Kidney (tissue), 14 donors: Measurements from ENCODE around the gene CCDC50. TPM values are rescaled to one million over a fixed set of nuclear protein-coding genes. Genes with fewer than 3 reads are reported as not detected.

Source experiments
- DNase-seq, 5 donors: peaks; one replicate each; pipeline ENCODE4 v3.0.0-alpha.2; 2013 to 2020
- FAIRE-seq: peaks from 2 replicates; lab custom pipeline; 2012; peaks lifted over from hg19 to GRCh38; lab: Jason Lieb, UNC
- H3K27ac ChIP-seq, 2 donors: one replicate each; pipeline ENCODE4 v1.7.0; 2013; ENCODE audit warnings: low read depth in 2 of 2, low read length in 2 of 2, inconsistent platforms in 1 of 2
- H3K27me3 ChIP-seq: one replicate; pipeline ENCODE4 v1.7.1; 2013; ENCODE audit warnings: low read length, inconsistent platforms; ENCODE audit not compliant: control insufficient read depth, insufficient read depth
- H3K36me3 ChIP-seq, 3 donors: one replicate each; pipeline versions ENCODE4 v1.7.0 to v1.7.1; 2013; ENCODE audit warnings: low read length in 3 of 3, control low read depth in 1 of 3, inconsistent platforms in 1 of 3; ENCODE audit not compliant: insufficient read depth in 3 of 3, control insufficient read depth in 2 of 3
- H3K4me1 ChIP-seq, 3 donors: one replicate each; pipeline versions ENCODE4 v1.7.0 to v1.7.1; 2013; ENCODE audit warnings: low read length in 3 of 3, inconsistent platforms in 1 of 3, low read depth in 1 of 3; ENCODE audit not compliant: control insufficient read depth in 2 of 3, insufficient read depth in 2 of 3
- H3K4me3 ChIP-seq, 3 donors: one replicate each; pipeline versions ENCODE4 v1.7.0 to v1.8.1; 2013; ENCODE audit warnings: low read length in 3 of 3, control low read depth in 1 of 3, inconsistent platforms in 1 of 3
- H3K9ac ChIP-seq, 3 donors: one replicate each; pipeline versions ENCODE4 v1.7.0 to v1.7.1; 2013; ENCODE audit warnings: low read length in 3 of 3, control low read depth in 1 of 3, inconsistent platforms in 1 of 3
- H3K9me3 ChIP-seq, 3 donors: one replicate each; pipeline versions ENCODE4 v1.7.0 to v1.7.1; 2013; ENCODE audit warnings: low read length in 3 of 3, control low read depth in 1 of 3, inconsistent platforms in 1 of 3; ENCODE audit not compliant: control insufficient read depth in 2 of 3, insufficient read depth in 1 of 3
- intact Hi-C: fragments of 100-400 bp; cut with DNase I; formaldehyde crosslinking; loops from one replicate; pipeline ENCODE4 v1.11.1; 2022
- polyA plus RNA-seq: library from polyadenylated mRNA; stranded (reverse); fragments of 350-450 nt; fragmentation: Illumina TruSeq; extraction: RNeasy Lipid Tissue Mini Kit (QIAGEN cat#74804); gene quantifications from one replicate; pipeline ENCODE4 v1.2.3, GENCODE V29; 2014; ENCODE audit warnings: low read depth, low replicate concordance; ENCODE audit not compliant: insufficient read depth
- total RNA-seq: library from RNA; stranded (reverse); fragmentation: NEBNext Ultra II Directional; extraction: Animal tissue kit (Norgen Biotek cat#: 25700); gene quantifications from one replicate; pipeline ENCODE4 v1.2.1, GENCODE V29; 2021
- TF ChIP-seq, protein P1 (sequence below): IDR thresholded peaks from 3 replicates; pipeline ENCODE4 v1.5.1; 2012; ENCODE audit warnings: mild to moderate bottlenecking, moderate library complexity, borderline replicate concordance; ENCODE audit not compliant: insufficient read depth; ENCODE audit errors: extremely low read depth
- donor health status: control.
- donor health status: control.
- donor health status: control.
- donor health status: control.
- donor health status: control.
- donor health status: DM: yes; HTN: yes; CAD: no.
- donor health status: Normal renal cell carcinoma (clear cell type).

Gene CCDC50
- total and polyA plus RNA-seq, 2 donors from 2014 or later = 34.7 to 105 TPM

DNA sequence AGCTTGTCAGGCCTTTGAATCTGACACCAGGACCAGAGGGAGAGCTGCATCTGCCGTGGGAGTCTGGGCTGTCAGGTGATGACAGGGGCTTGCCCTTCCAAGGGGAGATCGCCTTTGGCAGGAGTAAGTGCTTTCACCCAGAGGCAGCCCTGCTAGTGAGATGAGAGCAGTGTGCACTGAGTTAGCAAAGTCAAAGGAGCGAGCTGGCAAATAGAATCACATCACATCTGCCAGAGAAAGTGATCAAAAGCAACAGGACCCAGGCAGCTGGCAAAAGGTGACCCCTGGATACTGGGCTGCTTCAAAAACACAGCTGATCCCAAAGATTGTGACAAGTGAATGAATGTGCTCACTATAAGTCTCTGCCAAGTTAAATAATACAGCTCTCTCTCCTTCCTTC lies 95.7 kb downstream of the CCDC50 start:
- DNase-seq (peak in 3 of 5 donors; percentile 27 to 38 (median 32)), FAIRE-seq (no peak)
- Histone ChIP-seq H3K4me3 (no peak overlapping the region), H3K36me3 (no peaks in the 10 kb centered on the region), H3K27ac (no peak overlapping the region), H3K9ac (no peak overlapping the region), H3K4me1 (no peaks in the 10 kb centered on the region), H3K27me3 (no peaks in the 10 kb centered on the region), H3K9me3 (peaks cover 0 to 4% (median 0%) of the 10 kb centered on the region in 3 donors)
- TF ChIP-seq, protein P1, sequence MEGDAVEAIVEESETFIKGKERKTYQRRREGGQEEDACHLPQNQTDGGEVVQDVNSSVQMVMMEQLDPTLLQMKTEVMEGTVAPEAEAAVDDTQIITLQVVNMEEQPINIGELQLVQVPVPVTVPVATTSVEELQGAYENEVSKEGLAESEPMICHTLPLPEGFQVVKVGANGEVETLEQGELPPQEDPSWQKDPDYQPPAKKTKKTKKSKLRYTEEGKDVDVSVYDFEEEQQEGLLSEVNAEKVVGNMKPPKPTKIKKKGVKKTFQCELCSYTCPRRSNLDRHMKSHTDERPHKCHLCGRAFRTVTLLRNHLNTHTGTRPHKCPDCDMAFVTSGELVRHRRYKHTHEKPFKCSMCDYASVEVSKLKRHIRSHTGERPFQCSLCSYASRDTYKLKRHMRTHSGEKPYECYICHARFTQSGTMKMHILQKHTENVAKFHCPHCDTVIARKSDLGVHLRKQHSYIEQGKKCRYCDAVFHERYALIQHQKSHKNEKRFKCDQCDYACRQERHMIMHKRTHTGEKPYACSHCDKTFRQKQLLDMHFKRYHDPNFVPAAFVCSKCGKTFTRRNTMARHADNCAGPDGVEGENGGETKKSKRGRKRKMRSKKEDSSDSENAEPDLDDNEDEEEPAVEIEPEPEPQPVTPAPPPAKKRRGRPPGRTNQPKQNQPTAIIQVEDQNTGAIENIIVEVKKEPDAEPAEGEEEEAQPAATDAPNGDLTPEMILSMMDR = no peak
- intact Hi-C loops = no loop called here

DNA sequence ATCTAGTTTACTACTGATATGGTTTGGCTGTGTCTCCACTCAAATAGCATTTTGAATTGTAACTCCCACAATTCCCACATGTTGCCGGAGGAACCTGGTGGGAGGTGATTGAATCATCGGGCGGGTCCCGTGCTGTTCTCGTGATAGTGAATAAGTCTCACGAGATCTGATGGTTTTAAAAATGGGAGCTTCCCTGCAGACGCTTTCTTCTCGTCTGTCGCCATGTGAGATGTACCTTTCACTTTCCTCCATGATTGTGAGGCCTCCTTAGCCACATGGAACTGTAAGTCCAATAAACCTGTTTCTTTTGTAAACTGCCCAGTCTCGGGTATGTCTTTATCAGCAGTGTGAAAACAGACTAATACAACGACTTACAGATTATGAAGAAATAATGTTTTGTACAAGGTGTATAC lies 96.1 kb downstream of the CCDC50 start:
- Histone ChIP-seq H3K4me1 (no peaks in the 10 kb centered on the region), H3K9ac (no peak overlapping the region), H3K4me3 (no peak overlapping the region), H3K27me3 (no peaks in the 10 kb centered on the region), H3K27ac (no peak overlapping the region), H3K36me3 (no peaks in the 10 kb centered on the region), H3K9me3 (peaks cover 0 to 4% (median 0%) of the 10 kb centered on the region in 3 donors)
- intact Hi-C loops = no loop called here
- DNase-seq (no peak), FAIRE-seq (no peak)
- TF ChIP-seq, protein P1 = no peak

DNA sequence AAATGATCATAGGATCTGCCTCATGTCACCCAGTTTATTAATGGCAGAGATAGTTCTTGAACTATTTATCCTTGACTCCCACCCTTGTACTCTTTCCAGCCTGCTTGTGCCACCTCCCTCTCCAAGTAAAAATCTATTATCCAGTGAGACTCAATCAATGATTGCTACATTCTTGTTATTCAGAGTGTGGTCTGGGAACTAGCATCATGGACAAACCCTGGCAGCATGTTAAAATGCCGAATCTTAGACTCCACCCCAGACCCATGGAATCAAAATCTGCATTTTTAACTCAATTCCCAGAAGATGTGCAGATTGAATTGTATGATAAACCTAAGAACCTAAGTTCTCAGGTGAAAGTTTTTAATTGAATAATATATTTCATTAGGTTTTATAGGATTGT lies 97.1 kb downstream of the CCDC50 start:
- H3K27ac ChIP-seq = no peak overlapping the region
- H3K4me3 ChIP-seq = no peak overlapping the region
- H3K36me3 ChIP-seq = no peaks in the 10 kb centered on the region
- H3K9me3 ChIP-seq = peaks cover 0 to 4% (median 0%) of the 10 kb centered on the region in 3 donors
- DNase-seq = no peak
- no peaks in the 10 kb centered on the region for H3K27me3 ChIP-seq
- TF ChIP-seq, protein P1 = no peak
- H3K9ac ChIP-seq = no peak overlapping the region
- H3K4me1 ChIP-seq = no peaks in the 10 kb centered on the region
- intact Hi-C loops = no loop called here
- no peak for FAIRE-seq

DNA sequence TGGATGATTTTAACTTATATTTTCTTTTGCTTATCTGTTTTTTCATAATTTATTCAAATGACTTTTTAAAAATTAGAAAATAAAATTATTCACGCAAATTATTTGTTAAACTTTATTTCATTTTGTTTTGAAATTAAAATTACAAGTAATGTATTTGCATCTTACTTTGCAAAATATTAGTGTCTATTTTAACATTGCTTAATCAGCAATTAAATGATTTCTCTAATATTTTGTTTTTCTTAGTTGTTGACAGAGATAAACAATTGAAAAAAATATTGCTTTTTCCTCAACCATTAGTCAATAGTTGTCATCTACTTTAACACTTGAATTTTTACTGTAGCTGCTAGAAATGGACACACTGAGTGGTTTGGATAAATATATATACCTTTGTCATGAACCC lies 99.0 kb downstream of the CCDC50 start:
- FAIRE-seq (peak; percentile 89), DNase-seq (no peak)
- TF ChIP-seq, protein P1 = no peak
- Histone ChIP-seq H3K4me1 (no peaks in the 10 kb centered on the region), H3K9me3 (peaks cover 0 to 4% (median 0%) of the 10 kb centered on the region in 3 donors), H3K27me3 (no peaks in the 10 kb centered on the region), H3K4me3 (no peak overlapping the region), H3K36me3 (no peaks in the 10 kb centered on the region), H3K27ac (no peak overlapping the region), H3K9ac (no peak overlapping the region)
- intact Hi-C loops = no loop called here
